HepG2 (cell line): ENCODE results near the gene PID1. TPM values are rescaled to one million over a fixed set of nuclear protein-coding genes. Genes with fewer than 3 reads are reported as not detected.

Experiments used
- ATAC-seq: fragments of 200-7000 bp; cut with Tn5 transposase; 3 replicates; pipeline ENCODE4 v1.9.1; 2020; ENCODE audit warnings: mild to moderate bottlenecking, moderate library complexity
- BruUV-seq: library from RNA; stranded (reverse); fragments of 400-500 nt; replicated peaks from 2 replicates; lab custom pipeline; 2021; lab: Mats Ljungman, UMichigan
- CTCF ChIA-PET: fragments of 300-600 bp; formaldehyde crosslinking; extraction: SDS; loops from one replicate; lab custom pipeline; 2021; ENCODE audit warnings: low total read pairs, inconsistent platforms, low intra/inter-chr PET ratio; lab: Yijun Ruan, JAX
- POLR2A ChIA-PET: fragments of 350-600 bp; sonication (Branson Sonifier 250); formaldehyde crosslinking; loops from one replicate; lab custom pipeline; 2020; ENCODE audit warnings: antibody characterized with exemption, inconsistent platforms; lab: Yijun Ruan, JAX
- DNase-seq: peaks from one replicate; pipeline ENCODE4 v3.0.0-alpha.2; 2015; ENCODE audit warnings: low spot score
- FAIRE-seq: peaks from 3 replicates; lab custom pipeline; 2011; peaks lifted over from hg19 to GRCh38; lab: Jason Lieb, UNC
- H2AFZ ChIP-seq: one replicate; pipeline ENCODE4 v1.6.1; 2011; ENCODE audit warnings: low read length, inconsistent platforms
- H3K27ac ChIP-seq: fragments of 300-600 bp; 3 replicates; pipeline ENCODE4 v1.8.0; 2011; ENCODE audit warnings: mixed run types, mild to moderate bottlenecking, mixed read lengths, low read length, inconsistent platforms; ENCODE audit not compliant: insufficient read depth; ENCODE audit errors: extremely low read length
- H3K27me3 ChIP-seq, 2 experiments: fragments of 200-600 bp in 1 of 2; 2 replicates in 1 of 2; 3 replicates in 1 of 2; pipeline versions ENCODE4 v1.6.0 to v1.8.0; 2011; ENCODE audit warnings: low read length in 2 of 2, mild to moderate bottlenecking in 2 of 2, moderate library complexity in 2 of 2, inconsistent platforms in 1 of 2; ENCODE audit not compliant: insufficient read depth in 2 of 2, control insufficient read depth in 1 of 2
- H3K36me3 ChIP-seq, 2 experiments: fragments of 200-600 bp in 1 of 2; replicated peaks in 1 of 2; 2 replicates in 1 of 2; 3 replicates in 1 of 2; pipeline versions ENCODE4 v1.5.1 to v1.8.0; 2011; ENCODE audit warnings: low read length in 2 of 2, inconsistent platforms in 1 of 2; ENCODE audit not compliant: insufficient read depth in 2 of 2, control insufficient read depth in 1 of 2
- H3K4me1 ChIP-seq: 2 replicates; pipeline ENCODE4 v1.5.1; 2012; ENCODE audit warnings: low read length, inconsistent platforms; ENCODE audit not compliant: insufficient read depth
- H3K4me2 ChIP-seq: 2 replicates; pipeline ENCODE4 v1.6.0; 2011; ENCODE audit warnings: low read depth, low read length, inconsistent platforms
- H3K4me3 ChIP-seq, 3 experiments: fragments of 200-600 bp in 1 of 3; sonication (generic), shearing (Covaris generic) in 1 of 3; replicated peaks in 1 of 3; 2 replicates each; pipeline ENCODE4 v1.5.1; 2011 to 2016; ENCODE audit warnings: low read length in 3 of 3, inconsistent platforms in 2 of 3, low read depth in 2 of 3, mild to moderate bottlenecking in 2 of 3, control low read depth in 1 of 3, mixed read lengths in 1 of 3; ENCODE audit not compliant: insufficient read depth in 1 of 3
- H3K79me2 ChIP-seq: one replicate; pipeline ENCODE4 v1.6.1; 2011; ENCODE audit warnings: low read length, inconsistent platforms; ENCODE audit not compliant: insufficient read depth
- H3K9ac ChIP-seq: 2 replicates; pipeline ENCODE4 v1.6.0; 2011; ENCODE audit warnings: mild to moderate bottlenecking, low read depth, low read length, inconsistent platforms; ENCODE audit not compliant: insufficient read depth
- H3K9me3 ChIP-seq: 2 replicates; pipeline ENCODE4 v1.5.1; 2012; ENCODE audit warnings: mild to moderate bottlenecking, low read length
- H4K20me1 ChIP-seq: 2 replicates; pipeline ENCODE4 v1.6.0; 2011; ENCODE audit warnings: inconsistent platforms, mild to moderate bottlenecking, low read length, moderate library complexity; ENCODE audit not compliant: insufficient read depth
- ARID5B ChIP-seq: IDR thresholded peaks from 2 replicates; pipeline ENCODE4 v1.4.0; 2020; ENCODE audit warnings: mild to moderate bottlenecking, missing genetic modification reagents
- ATM ChIP-seq: fragments of 450-650 bp; IDR thresholded peaks from 2 replicates; pipeline ENCODE4 v1.7.1; 2017; ENCODE audit warnings: mild to moderate bottlenecking, borderline replicate concordance
- GATAD2A ChIP-seq: IDR thresholded peaks from 2 replicates; pipeline ENCODE4 v1.6.1; 2016
- GTF2F1 ChIP-seq: fragments of 150-350 bp; IDR thresholded peaks from 2 replicates; pipeline ENCODE4 v1.6.1; 2014; ENCODE audit warnings: low read length
- HIVEP1 ChIP-seq: sonication (generic); formaldehyde crosslinking; IDR thresholded peaks from 2 replicates; pipeline ENCODE4 v1.4.0; 2020; ENCODE audit warnings: mild to moderate bottlenecking, missing genetic modification reagents
- HNF1B ChIP-seq: sonication (generic); formaldehyde crosslinking; IDR thresholded peaks from 2 replicates; pipeline ENCODE4 v1.5.1; 2020; ENCODE audit warnings: mild to moderate bottlenecking, moderate library complexity, missing genetic modification reagents
- JUNB ChIP-seq: sonication (generic); formaldehyde crosslinking; IDR thresholded peaks from 2 replicates; pipeline ENCODE4 v1.8.0; 2022; ENCODE audit warnings: missing genetic modification reagents, mild to moderate bottlenecking, borderline replicate concordance
- NAIF1 ChIP-seq: sonication (generic); formaldehyde crosslinking; IDR thresholded peaks from 2 replicates; pipeline ENCODE4 v1.5.0; 2020; ENCODE audit warnings: mild to moderate bottlenecking, missing genetic modification reagents, borderline replicate concordance
- NFIB ChIP-seq: sonication (generic); formaldehyde crosslinking; IDR thresholded peaks from 2 replicates; pipeline ENCODE4 v1.9.0; 2021; ENCODE audit warnings: missing genetic modification reagents, mild to moderate bottlenecking, borderline replicate concordance
- RBM22 ChIP-seq: fragments of 200-400 bp; formaldehyde crosslinking; optimal IDR thresholded peaks from 2 replicates; pipeline ENCODE3; 2017; ENCODE audit warnings: mild to moderate bottlenecking, low read length, moderate library complexity
- SKI ChIP-seq: fragments of 450-650 bp; IDR thresholded peaks from one replicate; pipeline ENCODE4 v1.6.1; 2018; ENCODE audit warnings: mild to moderate bottlenecking; ENCODE audit not compliant: partially characterized antibody
- SRSF4 ChIP-seq: fragments of 200-400 bp; formaldehyde crosslinking; IDR thresholded peaks from one replicate; pipeline ENCODE4 v1.6.1; 2018; ENCODE audit warnings: mild to moderate bottlenecking, low read depth, low read length, moderate library complexity; ENCODE audit not compliant: poor library complexity, severe bottlenecking
- ZFP36L2 ChIP-seq: sonication (generic); formaldehyde crosslinking; IDR thresholded peaks from 2 replicates; pipeline ENCODE4 v1.4.0; 2020; ENCODE audit warnings: missing genetic modification reagents
- ZIK1 ChIP-seq: sonication (generic); formaldehyde crosslinking; IDR thresholded peaks from 2 replicates; pipeline ENCODE4 v1.5.0; 2020; ENCODE audit warnings: mild to moderate bottlenecking, low read depth, missing genetic modification reagents, borderline replicate concordance
- ZNF276 ChIP-seq: sonication (generic); formaldehyde crosslinking; IDR thresholded peaks from 2 replicates; pipeline ENCODE4 v1.4.0; 2020; ENCODE audit warnings: mild to moderate bottlenecking, low read depth, missing genetic modification reagents
- ZNF468 ChIP-seq: sonication (generic); formaldehyde crosslinking; IDR thresholded peaks from 2 replicates; pipeline ENCODE4 v1.8.0; 2022; ENCODE audit warnings: mild to moderate bottlenecking, moderate library complexity, missing genetic modification reagents
- ZNF878 ChIP-seq: sonication (generic); formaldehyde crosslinking; IDR thresholded peaks from 2 replicates; pipeline ENCODE4 v1.8.1; 2023; ENCODE audit warnings: mild to moderate bottlenecking, missing genetic modification reagents, moderate library complexity
- WGBS: methylation state at CpG from one replicate; pipeline ENCODE4 v1.1.6; 2017; ENCODE audit warnings: low lambda C conversion rate; 5-methylcytosine and 5-hydroxymethylcytosine counted together
- in situ Hi-C: cut with HindIII; loops from 2 replicates; pipeline ENCODE4 v1.10.0; 2017; ENCODE audit warnings: low pct_unique_long_range_greater_than_20kb; ENCODE audit not compliant: extremely low pct_ligation_motif_present
- intact Hi-C: fragments of 100-400 bp; cut with micrococcal nuclease; formaldehyde crosslinking; loops from one replicate; pipeline ENCODE4 v1.10.0; 2022; ENCODE audit not compliant: unreplicated experiment
- polyA plus RNA-seq, 8 experiments: library from polyadenylated mRNA; depleted of rRNA in 3 of 8; stranded (reverse) in 7 of 8; unstranded in 1 of 8; fragments of >200 nt; fragmentation: Illumina TruSeq in 4 of 8; extraction: Trizol in 4 of 8; gene quantifications; 2 replicates each; pipeline versions ENCODE4 v1.2.1 to v1.2.3, GENCODE V29; 2011 to 2016; ENCODE audit warnings: low read depth in 4 of 8, missing spikeins in 1 of 8, mixed read lengths in 1 of 8; ENCODE audit not compliant: insufficient read depth in 1 of 8
- total RNA-seq, 5 experiments: library from RNA; depleted of rRNA; stranded (reverse); fragments of >200 nt; fragmentation: Illumina TruSeq; extraction: Trizol; gene quantifications; 2 replicates each; pipeline ENCODE4 v1.2.3, GENCODE V29; 2016; ENCODE audit warnings: low read depth in 1 of 5

Gene PID1
- total and polyA plus RNA-seq, 2 of the 13 experiments (the other 11 are each of a cell fraction or from before 2014, with no cell fraction given): 0.15 to 0.18 TPM

GRCh38 chr2:229099231-229099630 is 171.9 kb downstream of the PID1 start (continued):
- TF ChIP-seq HNF1B (CRISPR knock-in tag) (no peak), SKI (no peak), ZNF276 (CRISPR knock-in tag) (no peak), ARID5B (CRISPR knock-in tag) (no peak)
- TF ChIP-seq, all 625 proteins: peak for 0

- POLR2A ChIA-PET: no interaction called here
- in situ Hi-C loops: no loop called here
- H3K9ac ChIP-seq: no peak overlapping the region
- no peak for TF ChIP-seq ZNF468 (CRISPR knock-in tag)
- TF ChIP-seq GTF2F1: no peak
- no peak for TF ChIP-seq SRSF4
- no peak for TF ChIP-seq GATAD2A (CRISPR knock-in tag)
- no peak for TF ChIP-seq NFIB
- TF ChIP-seq ZNF878 (CRISPR knock-in tag): no peak
- TF ChIP-seq NAIF1 (CRISPR knock-in tag): no peak
- TF ChIP-seq ZIK1 (CRISPR knock-in tag): no peak
- TF ChIP-seq ZFP36L2: no peak
- no peak for TF ChIP-seq JUNB (CRISPR knock-in tag)
- TF ChIP-seq ATM: no peak
- no peak for TF ChIP-seq HIVEP1 (CRISPR knock-in tag)
- no peak for TF ChIP-seq RBM22
- TF ChIP-seq, all 625 proteins: peak for 0
- Histone ChIP-seq H3K27me3 (no peaks in the 10 kb centered on the region; a peak in 1 of 5 replicates), H3K27ac (no peak overlapping the region), H3K4me3 (no peak overlapping the region), H2AFZ (no peak overlapping the region), H3K36me3 (no peaks in the 10 kb centered on the region), H3K79me2 (no peaks in the 10 kb centered on the region), H3K9me3 (peaks cover 98% of the 10 kb centered on the region), H3K4me1 (no peaks in the 10 kb centered on the region), H4K20me1 (no peaks in the 10 kb centered on the region), H3K4me2 (no peak overlapping the region)
- DNase-seq: no peak
- no peak for ATAC-seq
- FAIRE-seq: no peak
- no TSS peak for BruUV-seq
- WGBS: 40% methylated on average over 6 of the region's 6 CpGs
- CTCF ChIA-PET: no interaction called here
- intact Hi-C loops: no loop called here
These were observed 172.3 kb downstream of the PID1 start for GRCh38 chr2:229098801-229099200.
